Measurements from ENCODE around the gene TPM4. TPM values are rescaled to one million over a fixed set of nuclear protein-coding genes. Genes with fewer than 3 reads are reported as not detected.

Gene TPM4
- total RNA-seq, 2 donors from 2014 or later = 261 to 388 TPM

DNA sequence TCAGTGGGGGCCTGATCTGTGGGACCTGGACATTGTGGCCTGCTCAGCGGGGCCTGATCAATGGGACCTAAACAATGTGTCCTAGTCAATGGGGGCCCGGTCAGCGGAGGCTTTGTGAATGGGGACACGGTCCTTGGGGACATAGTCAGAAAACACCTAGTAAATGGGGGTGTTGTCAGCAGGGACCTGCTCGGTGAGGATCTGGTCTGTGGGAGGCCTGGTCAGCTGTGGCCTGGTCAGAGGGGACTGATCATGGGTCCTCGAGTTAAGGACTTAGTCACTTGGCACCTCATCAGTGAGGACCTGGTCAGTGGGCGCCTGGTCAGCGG is 44.5 kb upstream of the TPM4 start:
- TF ChIP-seq, protein P1, sequence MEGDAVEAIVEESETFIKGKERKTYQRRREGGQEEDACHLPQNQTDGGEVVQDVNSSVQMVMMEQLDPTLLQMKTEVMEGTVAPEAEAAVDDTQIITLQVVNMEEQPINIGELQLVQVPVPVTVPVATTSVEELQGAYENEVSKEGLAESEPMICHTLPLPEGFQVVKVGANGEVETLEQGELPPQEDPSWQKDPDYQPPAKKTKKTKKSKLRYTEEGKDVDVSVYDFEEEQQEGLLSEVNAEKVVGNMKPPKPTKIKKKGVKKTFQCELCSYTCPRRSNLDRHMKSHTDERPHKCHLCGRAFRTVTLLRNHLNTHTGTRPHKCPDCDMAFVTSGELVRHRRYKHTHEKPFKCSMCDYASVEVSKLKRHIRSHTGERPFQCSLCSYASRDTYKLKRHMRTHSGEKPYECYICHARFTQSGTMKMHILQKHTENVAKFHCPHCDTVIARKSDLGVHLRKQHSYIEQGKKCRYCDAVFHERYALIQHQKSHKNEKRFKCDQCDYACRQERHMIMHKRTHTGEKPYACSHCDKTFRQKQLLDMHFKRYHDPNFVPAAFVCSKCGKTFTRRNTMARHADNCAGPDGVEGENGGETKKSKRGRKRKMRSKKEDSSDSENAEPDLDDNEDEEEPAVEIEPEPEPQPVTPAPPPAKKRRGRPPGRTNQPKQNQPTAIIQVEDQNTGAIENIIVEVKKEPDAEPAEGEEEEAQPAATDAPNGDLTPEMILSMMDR (IDR thresholded peaks at IDR 0.05) = no peak
- Histone ChIP-seq H3K27me3 (no peaks in the 10 kb centered on the region), H3K9me3 (no peaks in the 10 kb centered on the region), H3K4me1 (no peaks in the 10 kb centered on the region), H3K9ac (ENCODE audit: low read depth in 2 of 2, low read length in 2 of 2) (no peak overlapping the region), H3K36me3 (no peaks in the 10 kb centered on the region), H3K27ac (no peak overlapping the region), H3K4me3 (no peak overlapping the region)
- no peak for DNase-seq
- intact Hi-C loops (cut with DNase I) = no loop called here

DNA sequence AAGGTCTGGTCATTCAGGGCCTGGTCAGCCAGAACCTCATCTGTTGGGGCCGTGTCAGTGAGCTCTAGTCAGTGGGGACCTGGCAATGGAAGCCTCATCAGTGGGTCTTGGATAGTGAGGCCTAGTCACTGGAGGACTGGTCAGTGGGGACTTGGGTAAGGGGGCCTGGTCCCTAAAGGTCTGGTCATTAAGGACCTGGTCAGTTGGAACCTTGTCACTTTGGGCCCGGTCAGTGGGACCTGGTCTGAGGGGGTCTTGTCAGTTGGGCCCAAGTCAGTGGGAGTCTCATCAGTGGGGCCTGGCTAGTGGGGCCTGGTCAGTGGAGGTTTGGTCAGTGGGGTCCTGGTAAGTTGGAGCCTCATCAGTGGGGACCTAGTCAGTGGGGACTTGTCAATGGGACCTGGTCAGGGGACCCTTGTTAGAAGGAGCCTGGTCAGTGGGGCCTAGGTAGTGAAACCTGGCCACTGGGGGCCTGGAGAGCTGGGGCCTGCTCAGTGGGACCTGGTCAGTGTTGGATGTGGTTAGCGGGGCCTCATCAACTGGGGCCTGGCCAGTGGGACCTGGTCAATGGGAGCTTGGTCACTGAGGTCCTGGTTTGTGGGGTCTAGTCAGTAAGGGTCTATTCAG is 43.7 kb upstream of the TPM4 start:
- Histone ChIP-seq H3K36me3 (no peaks in the 10 kb centered on the region), H3K27ac (no peak overlapping the region), H3K9ac (ENCODE audit: low read depth in 2 of 2, low read length in 2 of 2) (no peak overlapping the region), H3K4me1 (no peaks in the 10 kb centered on the region), H3K27me3 (no peaks in the 10 kb centered on the region), H3K9me3 (no peaks in the 10 kb centered on the region), H3K4me3 (no peak overlapping the region)
- intact Hi-C loops (cut with DNase I) = no loop called here
- no peak for DNase-seq
- TF ChIP-seq, protein P1 (IDR thresholded peaks at IDR 0.05) = no peak

DNA sequence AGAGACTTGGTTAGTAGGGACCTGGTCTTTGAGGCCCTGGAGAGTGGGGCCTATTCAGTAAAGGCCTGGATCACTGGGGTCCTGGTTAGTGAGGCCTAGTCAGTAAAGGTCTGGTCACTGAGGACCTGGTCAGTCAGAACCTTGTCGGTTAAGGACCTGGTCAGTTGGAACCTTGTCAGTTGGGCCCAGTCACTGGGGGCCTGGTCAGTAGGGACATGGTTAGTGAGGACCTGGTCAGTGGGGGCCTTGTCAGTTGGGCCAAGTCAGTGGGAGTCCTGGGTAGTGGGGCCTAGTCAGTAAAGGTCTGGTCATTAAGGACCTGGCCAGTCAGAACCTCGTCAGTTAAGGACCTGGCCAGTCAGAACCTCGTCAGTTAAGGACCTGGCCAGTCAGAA is 43.2 kb upstream of the TPM4 start:
- no peaks in the 10 kb centered on the region for H3K27me3 ChIP-seq
- H3K9me3 ChIP-seq = no peaks in the 10 kb centered on the region
- no peak overlapping the region for H3K4me3 ChIP-seq
- no peak overlapping the region for H3K27ac ChIP-seq
- DNase-seq = no peak
- no peak overlapping the region for H3K9ac ChIP-seq (ENCODE audit: low read depth in 2 of 2, low read length in 2 of 2)
- H3K36me3 ChIP-seq = no peaks in the 10 kb centered on the region
- intact Hi-C loops (cut with DNase I) = no loop called here
- no peaks in the 10 kb centered on the region for H3K4me1 ChIP-seq
- TF ChIP-seq, protein P1 (IDR thresholded peaks at IDR 0.05) = no peak

DNA sequence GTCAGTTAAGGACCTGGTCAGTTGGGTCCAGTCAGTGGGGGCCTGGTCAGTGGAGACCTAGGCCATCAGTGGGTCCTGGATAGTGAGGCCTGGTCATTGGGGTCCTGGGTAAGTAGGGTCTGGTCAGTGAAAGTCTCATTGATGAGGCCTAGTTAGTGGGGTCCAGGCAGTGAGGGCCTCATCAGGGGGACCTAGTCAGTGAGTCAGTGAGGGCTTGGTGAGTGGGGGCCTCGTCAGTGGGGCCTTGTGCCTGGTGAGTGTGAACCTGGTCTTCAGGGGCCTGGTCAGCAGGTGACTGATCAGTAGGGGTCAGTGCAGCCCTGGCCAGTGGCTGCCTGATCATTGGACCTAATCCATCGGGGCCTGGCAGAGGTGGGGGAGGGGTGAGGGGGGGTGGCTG is 42.6 kb upstream of the TPM4 start:
- Histone ChIP-seq H3K36me3 (no peaks in the 10 kb centered on the region), H3K27me3 (no peaks in the 10 kb centered on the region), H3K9me3 (no peaks in the 10 kb centered on the region), H3K4me3 (no peak overlapping the region), H3K9ac (ENCODE audit: low read depth in 2 of 2, low read length in 2 of 2) (no peak overlapping the region), H3K27ac (no peak overlapping the region), H3K4me1 (no peaks in the 10 kb centered on the region)
- intact Hi-C loops (cut with DNase I) = no loop called here
- no peak for DNase-seq
- TF ChIP-seq, protein P1 (IDR thresholded peaks at IDR 0.05) = no peak

DNA sequence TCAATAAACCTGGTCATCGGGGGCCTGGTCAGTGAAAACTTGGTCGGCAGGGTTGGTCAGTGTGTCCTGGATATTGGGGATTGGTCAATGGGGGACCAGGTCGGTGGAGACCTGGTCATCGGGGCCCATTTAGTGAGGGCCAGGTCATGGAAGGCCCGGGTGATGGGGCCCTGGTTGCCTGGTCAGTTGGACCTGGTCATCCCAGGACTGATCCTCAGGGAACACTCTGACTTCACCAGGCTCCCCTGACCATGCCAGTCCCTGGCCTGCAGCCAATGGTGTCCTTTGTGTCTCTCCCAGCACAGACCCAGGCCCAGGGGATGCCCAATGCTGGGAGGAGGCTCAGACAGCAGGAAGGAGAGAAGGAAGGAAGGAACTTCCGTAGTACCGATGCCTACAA is 42.1 kb upstream of the TPM4 start:
- Histone ChIP-seq H3K9ac (ENCODE audit: low read depth in 2 of 2, low read length in 2 of 2) (no peak overlapping the region), H3K36me3 (no peaks in the 10 kb centered on the region), H3K4me1 (no peaks in the 10 kb centered on the region), H3K4me3 (no peak overlapping the region), H3K27ac (no peak overlapping the region), H3K27me3 (no peaks in the 10 kb centered on the region), H3K9me3 (no peaks in the 10 kb centered on the region)
- TF ChIP-seq, protein P1 (IDR thresholded peaks at IDR 0.05) = no peak
- intact Hi-C loops (cut with DNase I) = no loop called here
- no peak for DNase-seq
